Gastroesophageal sphincter (tissue), 4 donors: ENCODE measurements around the gene SYNGAP1. TPM values are rescaled to one million over a fixed set of nuclear protein-coding genes. Genes with fewer than 3 reads are reported as not detected.

Source experiments
- ATAC-seq: fragments of 150-250 bp; one replicate; pipeline ENCODE4 v1.9.1; 2016; ENCODE audit warnings: mild to moderate bottlenecking, moderate library complexity
- H3K27ac ChIP-seq, 4 donors: fragments of 200-600 bp; sonication (generic) in 3 of 4; 1 replicate in 3 of 4; 2 replicates in 1 of 4; pipeline ENCODE4 v1.5.1; 2016 to 2019
- H3K27me3 ChIP-seq: fragments of 200-600 bp; sonication (generic); one replicate; pipeline ENCODE4 v1.5.1; 2019
- H3K36me3 ChIP-seq, 2 donors: fragments of 200-600 bp; sonication (generic); one replicate each; pipeline ENCODE4 v1.5.1; 2019; ENCODE audit warnings: control low read depth in 1 of 2
- H3K4me1 ChIP-seq, 3 donors: fragments of 200-600 bp; sonication (generic); 1 replicate in 2 of 3; 2 replicates in 1 of 3; pipeline ENCODE4 v1.5.1; 2016 to 2019; ENCODE audit warnings: control low read depth in 2 of 3
- H3K4me3 ChIP-seq, 2 donors: fragments of 200-600 bp; sonication (generic); one replicate each; pipeline ENCODE4 v1.5.1; 2019; ENCODE audit warnings: mild to moderate bottlenecking in 1 of 2, moderate library complexity in 1 of 2
- H3K9me3 ChIP-seq, 3 donors: fragments of 200-600 bp; sonication (generic); one replicate each; pipeline ENCODE4 v1.5.1; 2017 to 2019; ENCODE audit warnings: control low read depth in 2 of 3
- EP300 ChIP-seq: sonication (generic); formaldehyde crosslinking; IDR thresholded peaks from one replicate; pipeline ENCODE4 v1.6.1; 2017; ENCODE audit warnings: antibody characterized with exemption, mild to moderate bottlenecking
- POLR2A ChIP-seq, 2 donors: fragments of 450-650 bp; IDR thresholded peaks; one replicate each; pipeline ENCODE4 v1.6.1; 2017; ENCODE audit warnings: antibody characterized with exemption in 2 of 2, mild to moderate bottlenecking in 2 of 2, moderate library complexity in 1 of 2
- POLR2AphosphoS5 ChIP-seq: sonication (generic); formaldehyde crosslinking; IDR thresholded peaks from one replicate; pipeline ENCODE4 v1.6.1; 2017; ENCODE audit warnings: antibody characterized with exemption
- WGBS, 2 donors: methylation state at CpG; one replicate each; pipeline ENCODE4 v1.1.5; 2018; ENCODE audit warnings: low coverage in 1 of 2; 5-methylcytosine and 5-hydroxymethylcytosine counted together
- total RNA-seq, 4 donors: library from RNA; depleted of rRNA; stranded (reverse); fragments of >200 nt; gene quantifications; one replicate each; pipeline ENCODE4 v1.1.0, GENCODE V29; 2016
- TF ChIP-seq, protein P1 (sequence below), 4 experiments: fragments of 200-600 bp in 2 of 4; fragments of 450-650 bp in 2 of 4; sonication (generic) in 1 of 4; IDR thresholded peaks; one replicate each; pipeline ENCODE4 v1.5.1; 2017 to 2019; ENCODE audit warnings: antibody characterized with exemption in 4 of 4, mild to moderate bottlenecking in 2 of 4, moderate library complexity in 2 of 4

SYNGAP1 gene
- total RNA-seq, 4 donors from 2014 or later: 9.1 to 15.9 (median 12.7) TPM

DNA sequence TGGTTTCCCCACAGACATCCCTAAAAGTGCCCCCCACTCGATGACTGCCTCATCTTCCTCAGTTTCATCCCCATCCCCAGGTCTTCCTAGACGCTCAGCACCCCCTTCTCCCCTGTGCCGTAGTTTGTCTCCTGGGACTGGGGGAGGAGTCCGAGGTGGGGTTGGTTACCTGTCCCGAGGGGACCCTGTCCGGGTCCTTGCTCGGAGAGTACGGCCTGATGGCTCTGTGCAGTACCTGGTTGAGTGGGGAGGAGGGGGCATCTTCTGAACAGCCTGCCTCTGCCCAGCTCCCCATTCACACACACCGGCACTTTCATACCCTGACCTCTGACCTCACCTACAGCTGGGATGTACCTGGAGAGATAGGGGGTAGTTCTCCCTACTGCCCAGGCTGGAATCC lies 4.0 kb upstream of the SYNGAP1 start:
- TF ChIP-seq POLR2A (IDR thresholded peaks at IDR 0.05): no peak
- no peak for TF ChIP-seq POLR2AphosphoS5
- no peak for TF ChIP-seq EP300
- TF ChIP-seq, protein P1, sequence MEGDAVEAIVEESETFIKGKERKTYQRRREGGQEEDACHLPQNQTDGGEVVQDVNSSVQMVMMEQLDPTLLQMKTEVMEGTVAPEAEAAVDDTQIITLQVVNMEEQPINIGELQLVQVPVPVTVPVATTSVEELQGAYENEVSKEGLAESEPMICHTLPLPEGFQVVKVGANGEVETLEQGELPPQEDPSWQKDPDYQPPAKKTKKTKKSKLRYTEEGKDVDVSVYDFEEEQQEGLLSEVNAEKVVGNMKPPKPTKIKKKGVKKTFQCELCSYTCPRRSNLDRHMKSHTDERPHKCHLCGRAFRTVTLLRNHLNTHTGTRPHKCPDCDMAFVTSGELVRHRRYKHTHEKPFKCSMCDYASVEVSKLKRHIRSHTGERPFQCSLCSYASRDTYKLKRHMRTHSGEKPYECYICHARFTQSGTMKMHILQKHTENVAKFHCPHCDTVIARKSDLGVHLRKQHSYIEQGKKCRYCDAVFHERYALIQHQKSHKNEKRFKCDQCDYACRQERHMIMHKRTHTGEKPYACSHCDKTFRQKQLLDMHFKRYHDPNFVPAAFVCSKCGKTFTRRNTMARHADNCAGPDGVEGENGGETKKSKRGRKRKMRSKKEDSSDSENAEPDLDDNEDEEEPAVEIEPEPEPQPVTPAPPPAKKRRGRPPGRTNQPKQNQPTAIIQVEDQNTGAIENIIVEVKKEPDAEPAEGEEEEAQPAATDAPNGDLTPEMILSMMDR (IDR thresholded peaks at IDR 0.05): no peak
- no peak for ATAC-seq
- Histone ChIP-seq H3K36me3 (peaks cover 0 to 40% of the 10 kb centered on the region in 2 donors), H3K27ac (peak overlapping the region in 3 of 4 donors; percentile 37 to 98 (median 92)), H3K4me1 (peaks cover 4 to 90% (median 33%) of the 10 kb centered on the region in 3 donors), H3K27me3 (no peaks in the 10 kb centered on the region), H3K4me3 (no peak overlapping the region), H3K9me3 (no peaks in the 10 kb centered on the region)
- WGBS, 2 donors: 45 to 52% methylated on average over 3 to 4 of the region's 9 CpGs

DNA sequence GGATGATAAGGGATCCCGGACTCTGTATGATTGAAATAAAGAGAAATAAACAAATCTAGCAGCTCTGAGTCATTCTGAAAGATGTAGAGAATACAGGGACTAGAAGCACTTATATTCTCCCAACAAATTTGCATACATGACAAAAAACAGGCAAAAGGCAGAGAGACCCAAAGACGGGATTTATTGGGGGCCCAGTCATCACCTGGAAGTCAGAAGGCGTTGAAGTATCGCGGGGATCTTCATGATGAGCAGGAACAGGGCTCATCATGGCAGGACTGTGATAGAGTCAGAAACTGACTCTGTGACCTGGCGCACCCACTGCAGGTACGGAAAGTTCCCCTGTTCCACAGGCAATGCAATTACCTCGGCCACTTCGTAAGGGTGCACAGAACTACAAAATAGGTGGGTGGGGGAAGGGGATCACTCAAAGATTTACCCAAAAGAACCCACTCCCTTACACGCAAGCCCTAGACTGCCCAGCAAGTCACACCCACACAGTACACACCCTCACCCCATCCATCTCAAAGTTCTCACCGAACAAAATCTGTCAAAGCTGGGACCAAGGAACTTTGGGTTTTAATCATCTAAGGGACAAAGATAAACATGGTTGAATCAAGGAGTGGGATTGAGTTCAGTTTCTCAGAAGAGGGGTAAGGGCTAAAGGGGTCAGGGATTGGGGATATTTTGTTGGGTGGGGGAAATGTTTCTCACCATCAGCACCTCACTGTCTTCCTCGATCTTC lies 3.3 kb upstream of the SYNGAP1 start:
- Histone ChIP-seq H3K4me1 (peaks cover 4 to 94% (median 33%) of the 10 kb centered on the region in 3 donors), H3K4me3 (peak overlapping the region in 1 of 2 donors; percentile 63), H3K27ac (peak overlapping the region in 3 of 4 donors; percentile 92 to 98 (median 94)), H3K36me3 (peaks cover 0 to 40% of the 10 kb centered on the region in 2 donors), H3K9me3 (no peaks in the 10 kb centered on the region), H3K27me3 (no peaks in the 10 kb centered on the region)
- no peak for TF ChIP-seq POLR2AphosphoS5
- TF ChIP-seq POLR2A (IDR thresholded peaks at IDR 0.05): no peak
- no peak for TF ChIP-seq EP300
- TF ChIP-seq, protein P1 (IDR thresholded peaks at IDR 0.05): no peak
- WGBS, 2 donors: 37 to 44% methylated on average over 11 of the region's 12 CpGs
- ATAC-seq: no peak

DNA sequence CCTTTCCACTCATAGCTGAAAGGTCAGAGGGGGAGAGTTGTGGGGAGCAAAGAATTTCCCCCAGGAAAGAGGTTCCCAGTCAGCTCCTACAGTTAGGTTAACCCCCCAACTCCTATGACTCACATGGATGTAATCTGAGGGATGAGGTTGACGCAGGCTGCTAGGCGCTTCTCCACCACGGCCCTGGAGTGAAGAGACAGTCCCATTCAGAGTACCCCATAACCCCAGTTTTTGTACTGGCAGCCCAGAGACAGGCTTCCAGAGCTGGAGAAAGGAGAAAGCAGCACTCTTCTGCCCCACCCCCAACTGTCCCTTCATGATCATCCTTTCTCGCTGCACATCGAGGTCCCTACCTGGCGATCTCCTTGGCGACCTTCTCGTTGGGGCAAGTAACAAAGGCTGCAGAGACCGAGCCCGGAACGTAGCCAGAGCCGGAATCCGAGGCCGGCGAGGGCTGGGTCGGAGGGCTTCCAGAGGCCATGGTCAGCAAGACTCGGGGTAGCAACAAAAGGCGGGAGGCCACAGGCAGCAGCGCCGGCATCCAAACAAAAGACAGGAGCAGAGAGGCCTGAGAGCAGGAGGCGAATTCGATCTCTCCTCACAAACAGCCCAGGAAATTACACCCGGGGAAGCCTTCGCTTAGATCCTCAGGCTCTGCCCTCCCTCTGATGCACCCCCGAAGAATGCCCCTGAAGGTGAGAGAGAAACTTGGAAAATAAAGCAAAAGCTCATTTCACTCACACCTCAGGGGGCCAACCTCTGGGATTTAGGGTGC lies 2.5 kb upstream of the SYNGAP1 start:
- Histone ChIP-seq H3K36me3 (peaks cover 0 to 38% of the 10 kb centered on the region in 2 donors), H3K27me3 (no peaks in the 10 kb centered on the region), H3K9me3 (no peaks in the 10 kb centered on the region), H3K27ac (peak overlapping the region; percentile 65 to 98 (median 93)), H3K4me3 (peak overlapping the region; percentile 57 to 63), H3K4me1 (peaks cover 4 to 89% (median 28%) of the 10 kb centered on the region in 3 donors)
- TF ChIP-seq, protein P1 (IDR thresholded peaks at IDR 0.05): no peak
- TF ChIP-seq EP300 (no peak), POLR2AphosphoS5 (no peak), POLR2A (IDR thresholded peaks at IDR 0.05) (no peak)
- no peak for ATAC-seq
- 0% methylated on average over 2 to 12 of the region's 25 CpGs for WGBS, 2 donors

DNA sequence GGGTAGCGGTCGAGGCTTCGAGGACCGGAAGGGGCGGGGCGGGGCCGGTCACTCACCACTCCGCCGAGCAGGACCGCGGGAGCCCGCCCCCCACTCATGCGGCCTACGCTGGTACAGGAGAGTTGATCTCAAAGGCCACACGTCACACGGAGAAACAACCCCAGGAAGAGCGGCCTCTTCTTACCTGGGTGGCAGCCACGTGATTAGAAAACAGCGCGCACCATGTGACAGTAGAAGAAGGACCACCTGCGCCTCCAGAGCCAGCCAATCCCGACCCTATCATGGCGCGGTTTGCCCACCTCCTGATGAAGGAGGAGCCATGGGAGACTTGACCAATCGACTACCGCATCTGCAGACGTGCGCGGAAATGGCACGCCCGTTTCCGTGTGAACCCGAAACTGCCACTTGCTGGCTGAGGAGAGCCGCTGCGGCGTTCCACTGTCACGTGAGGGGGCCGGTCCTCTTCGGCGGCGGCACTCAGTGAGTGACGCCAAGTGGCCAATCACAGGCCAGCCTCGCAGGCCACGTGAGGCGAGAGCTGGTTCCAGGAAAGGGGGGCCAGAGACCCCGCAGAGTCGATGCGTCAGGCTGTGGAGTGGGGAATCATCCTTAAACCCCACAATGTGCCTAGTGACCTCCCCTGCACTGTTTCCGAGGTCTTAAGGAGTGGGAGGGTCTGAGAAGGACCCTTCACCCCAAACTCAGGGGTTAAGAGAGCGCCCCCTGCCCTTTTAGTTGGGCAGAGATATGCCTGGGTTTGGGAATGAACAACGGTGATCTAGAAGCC lies 1.8 kb upstream of the SYNGAP1 start, which contains the start of gene CUTA:
Gene CUTA (minus strand): TSS at position 205 of the 787 bp plus-strand sequence. CDS start 107 bp downstream, at position 98.
- H3K27me3 ChIP-seq: no peaks in the 10 kb centered on the region
- peak; percentile 97 for ATAC-seq
- no peaks in the 10 kb centered on the region for H3K9me3 ChIP-seq
- peak within 1 kb of the TSS; percentile 87 to 98 (median 93) for H3K27ac ChIP-seq
- H3K4me3 ChIP-seq: peak within 1 kb of the TSS; percentile 57 to 63
- H3K36me3 ChIP-seq: peaks cover 0 to 30% of the 10 kb centered on the region in 2 donors
- H3K4me1 ChIP-seq: peaks cover 4 to 81% (median 23%) of the 10 kb centered on the region in 3 donors
- TF ChIP-seq, protein P1 (IDR thresholded peaks at IDR 0.05): peak in 2 of 4 experiments; percentile 29 to 53
- TF ChIP-seq EP300 (no peak), POLR2AphosphoS5 (peak; percentile 88), POLR2A (IDR thresholded peaks at IDR 0.05) (peak; percentile 61 to 76)
- 0 to 3% methylated on average over 2 to 11 of the region's 51 CpGs for WGBS, 2 donors
